LNCAP (cell line): ENCODE results near the gene WDR33.

Source experiments
- TF ChIP-seq, protein P1 (sequence below): fragments of 450-650 bp; IDR thresholded peaks from 2 replicates; pipeline ENCODE4 v1.5.1; 2017; ENCODE audit warnings: mild to moderate bottlenecking

WDR33 gene

DNA sequence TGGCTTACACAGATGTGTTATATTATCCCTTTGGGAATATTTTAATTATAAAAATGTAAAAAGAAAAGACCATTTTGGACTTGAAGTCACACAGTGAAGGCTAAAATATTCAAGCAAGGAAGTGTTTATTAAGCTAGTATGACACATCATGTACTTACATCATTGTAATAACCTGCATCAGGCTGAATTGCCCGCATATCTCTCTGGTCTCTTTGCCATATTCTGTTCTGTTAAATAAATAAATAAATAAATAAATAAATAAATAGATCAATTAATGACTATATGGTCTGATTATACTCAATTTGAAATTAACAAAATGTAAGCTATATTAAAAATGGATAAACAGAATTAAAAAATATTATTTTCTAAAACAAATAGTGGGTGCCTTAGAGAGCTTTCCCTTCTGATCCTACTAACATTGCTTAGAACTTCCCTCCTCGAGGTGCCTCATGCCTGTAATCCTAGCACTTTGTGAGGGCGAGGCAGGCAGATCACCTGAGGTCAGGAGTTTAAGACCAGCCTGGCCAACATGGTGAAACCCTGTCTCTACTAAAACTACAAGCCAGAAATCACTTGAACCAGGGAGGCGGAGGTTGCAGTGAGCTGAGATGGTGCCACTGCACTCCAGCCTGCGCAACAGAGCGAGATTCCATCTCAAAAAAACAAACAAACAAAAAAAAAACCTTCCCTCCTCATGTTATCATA, 42.0 kb downstream of the WDR33 start:
- TF ChIP-seq, protein P1, sequence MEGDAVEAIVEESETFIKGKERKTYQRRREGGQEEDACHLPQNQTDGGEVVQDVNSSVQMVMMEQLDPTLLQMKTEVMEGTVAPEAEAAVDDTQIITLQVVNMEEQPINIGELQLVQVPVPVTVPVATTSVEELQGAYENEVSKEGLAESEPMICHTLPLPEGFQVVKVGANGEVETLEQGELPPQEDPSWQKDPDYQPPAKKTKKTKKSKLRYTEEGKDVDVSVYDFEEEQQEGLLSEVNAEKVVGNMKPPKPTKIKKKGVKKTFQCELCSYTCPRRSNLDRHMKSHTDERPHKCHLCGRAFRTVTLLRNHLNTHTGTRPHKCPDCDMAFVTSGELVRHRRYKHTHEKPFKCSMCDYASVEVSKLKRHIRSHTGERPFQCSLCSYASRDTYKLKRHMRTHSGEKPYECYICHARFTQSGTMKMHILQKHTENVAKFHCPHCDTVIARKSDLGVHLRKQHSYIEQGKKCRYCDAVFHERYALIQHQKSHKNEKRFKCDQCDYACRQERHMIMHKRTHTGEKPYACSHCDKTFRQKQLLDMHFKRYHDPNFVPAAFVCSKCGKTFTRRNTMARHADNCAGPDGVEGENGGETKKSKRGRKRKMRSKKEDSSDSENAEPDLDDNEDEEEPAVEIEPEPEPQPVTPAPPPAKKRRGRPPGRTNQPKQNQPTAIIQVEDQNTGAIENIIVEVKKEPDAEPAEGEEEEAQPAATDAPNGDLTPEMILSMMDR = no peak

DNA sequence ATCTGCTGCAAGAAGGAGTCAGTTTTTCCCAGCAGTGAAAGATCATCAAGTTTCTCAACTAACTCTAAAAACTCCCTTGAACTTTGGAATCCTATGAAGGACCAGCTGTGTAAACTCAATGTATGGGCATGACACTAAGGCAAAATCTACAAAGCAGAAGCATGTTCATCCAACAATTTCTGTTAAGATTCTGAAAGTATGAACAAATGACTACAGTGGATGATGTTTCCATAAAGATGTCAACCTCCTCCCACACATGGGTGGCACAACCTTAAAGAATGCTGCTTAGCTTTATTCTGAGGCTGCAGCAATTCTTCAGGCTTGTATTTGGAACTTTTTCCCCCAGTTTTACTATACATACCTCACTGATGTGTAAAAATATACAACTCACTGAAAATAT, 47.2 kb downstream of the WDR33 start:
- TF ChIP-seq, protein P1 = no peak

DNA sequence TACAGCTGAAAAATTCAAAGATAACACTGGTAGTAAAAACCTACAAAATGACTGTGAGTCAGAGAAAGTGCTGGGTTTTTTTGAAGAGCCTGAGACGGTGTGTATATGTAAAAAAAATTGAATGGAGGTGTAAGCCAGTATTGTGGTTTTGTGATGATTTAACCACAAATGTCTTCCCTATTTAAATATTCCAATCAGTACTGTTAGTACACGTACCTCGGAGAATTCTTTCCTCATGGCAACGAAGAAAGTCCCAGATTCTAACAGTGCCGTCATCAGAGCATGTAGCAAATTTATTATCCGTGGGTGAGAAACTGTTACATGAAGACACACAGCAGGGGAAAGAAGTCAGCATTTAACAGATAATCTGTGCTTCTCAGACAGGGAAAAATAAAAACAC, 48.1 kb downstream of the WDR33 start:
- TF ChIP-seq, protein P1 = no peak

DNA sequence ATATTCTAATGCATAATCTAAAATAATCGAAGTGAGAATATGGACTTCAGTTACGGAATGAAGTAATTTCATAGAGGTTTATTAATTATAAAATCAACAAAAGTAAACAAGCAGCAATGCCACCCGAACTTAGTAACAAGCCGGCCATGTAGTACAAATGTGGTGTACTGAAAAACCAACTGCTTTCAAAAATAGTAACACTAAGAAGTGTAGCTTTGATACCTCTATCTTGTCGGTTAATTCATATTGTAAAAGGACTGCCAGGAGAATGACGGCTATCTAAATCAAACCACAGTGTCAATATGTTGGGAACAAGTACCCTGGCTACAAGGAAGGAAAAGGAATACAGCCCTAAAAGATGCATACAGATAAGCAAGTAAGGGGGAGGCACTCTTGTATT, 48.5 kb downstream of the WDR33 start:
- TF ChIP-seq, protein P1 = no peak

DNA sequence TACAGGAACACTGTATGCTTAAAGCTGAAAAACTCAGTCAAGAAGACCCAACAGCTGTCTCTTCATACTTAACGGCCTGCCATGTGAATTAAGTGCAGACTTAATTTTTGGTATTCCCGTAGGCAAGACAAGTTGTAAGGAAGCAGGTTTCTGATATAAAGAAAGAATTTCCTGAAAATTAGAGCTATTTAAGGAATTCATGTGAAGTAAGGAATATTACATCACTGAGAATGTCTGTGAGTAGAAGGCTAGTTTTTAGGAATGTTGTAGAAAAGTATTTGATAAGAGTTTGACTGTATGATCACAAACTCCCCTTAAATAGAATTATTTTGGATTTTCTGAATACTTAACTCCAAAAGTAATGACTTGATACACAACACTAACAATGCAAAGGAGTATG, 51.0 kb downstream of the WDR33 start:
- TF ChIP-seq, protein P1 = no peak

DNA sequence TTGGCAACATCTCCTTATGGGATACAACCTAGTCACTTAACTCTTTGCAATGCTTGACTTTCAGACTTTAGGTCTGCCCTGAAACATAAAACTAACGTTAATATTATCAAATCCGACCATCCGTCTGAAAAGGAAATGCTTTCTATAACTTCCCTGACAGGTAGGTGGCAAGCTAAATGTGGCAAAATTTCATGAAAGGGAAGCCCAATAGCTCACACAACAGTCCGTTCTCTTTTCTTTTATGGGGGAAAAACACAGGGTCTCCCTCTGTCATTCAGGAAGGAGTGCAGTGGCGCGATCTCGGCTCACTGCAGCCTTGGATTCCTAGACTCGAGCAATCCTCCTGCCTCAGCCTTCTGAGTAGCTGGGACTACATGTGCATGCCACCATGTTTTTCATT, 56.8 kb downstream of the WDR33 start:
- TF ChIP-seq, protein P1 = no peak

DNA sequence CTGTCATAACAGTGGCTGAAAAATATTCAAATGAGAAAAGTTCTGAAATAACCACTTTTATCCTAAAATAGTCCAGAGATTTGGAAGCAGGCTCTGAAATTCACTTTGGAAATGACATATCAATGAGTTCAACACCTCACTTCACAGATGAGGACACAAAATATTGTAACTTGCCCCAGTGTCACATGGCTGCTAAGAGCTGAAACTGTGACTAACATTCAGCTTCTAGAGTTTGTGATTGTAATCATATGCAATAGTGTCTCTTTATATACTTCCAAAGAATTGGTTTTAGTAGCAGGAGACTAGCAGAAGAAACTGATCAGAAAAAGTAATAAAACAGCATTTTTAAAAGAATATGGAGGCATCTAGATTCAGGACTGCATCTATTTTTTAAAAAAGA, 57.6 kb downstream of the WDR33 start:
- TF ChIP-seq, protein P1 = no peak

DNA sequence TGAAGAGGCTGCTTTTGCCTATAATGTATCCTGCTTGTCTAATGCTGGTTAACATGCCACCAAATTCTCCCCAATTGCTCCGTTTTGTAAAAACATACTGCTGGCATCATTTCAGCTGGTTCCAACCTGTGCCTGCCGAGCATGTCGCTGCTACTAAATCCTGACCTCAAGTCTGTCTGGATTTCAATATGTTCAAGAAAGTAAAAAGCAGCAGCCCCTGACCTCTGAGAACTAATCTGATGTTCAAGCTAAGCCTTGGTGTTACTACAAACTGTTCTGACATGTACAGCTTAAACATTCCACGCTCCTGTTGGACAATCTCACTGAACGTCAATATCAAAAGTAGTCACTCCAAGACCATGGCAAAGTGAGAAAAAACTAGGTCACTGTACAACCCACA, 63.4 kb downstream of the WDR33 start:
- TF ChIP-seq, protein P1 = no peak
